Measurements from ENCODE around the gene ELF3. TPM values are rescaled to one million over a fixed set of nuclear protein-coding genes. Genes with fewer than 3 reads are reported as not detected.
A peak's percentile ranks its signal among the peaks of the same experiment; 100 is the strongest.

Gene ELF3
- total and polyA plus RNA-seq, 2 of the 8 experiments (the other 6 are each of a cell fraction or from before 2014, with no cell fraction given), result 17.3 to 25.0 TPM

DNA sequence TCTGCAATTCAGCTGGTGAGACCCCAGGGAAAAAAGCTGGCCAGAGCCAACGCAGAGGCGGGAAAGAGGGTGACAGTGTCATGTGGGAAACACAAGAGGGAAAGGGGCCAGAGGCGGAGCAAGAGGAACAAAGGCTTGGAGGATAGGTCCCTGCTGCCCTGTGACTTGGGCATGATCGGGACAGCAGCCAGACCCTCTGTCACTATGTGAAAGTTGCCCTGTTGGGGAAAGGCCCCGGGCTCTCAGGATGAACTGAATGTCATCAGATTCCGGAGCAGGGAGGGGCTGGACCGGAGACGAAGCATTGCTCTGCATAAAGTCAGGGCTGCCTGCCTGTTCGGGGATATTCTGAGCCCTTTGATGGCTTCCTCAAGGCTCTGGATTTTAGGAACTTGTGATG, 5.7 kb upstream of the ELF3 start:
- no peak overlapping the region for H3K56ac ChIP-seq (replicated peaks; ENCODE audit: insufficient read length, low read depth, low read length)
- TF ChIP-seq SAP30 (IDR thresholded peaks at IDR 0.05; ENCODE audit: insufficient read depth, insufficient replicate concordance, low read length), result no peak
- TF ChIP-seq, protein P1, sequence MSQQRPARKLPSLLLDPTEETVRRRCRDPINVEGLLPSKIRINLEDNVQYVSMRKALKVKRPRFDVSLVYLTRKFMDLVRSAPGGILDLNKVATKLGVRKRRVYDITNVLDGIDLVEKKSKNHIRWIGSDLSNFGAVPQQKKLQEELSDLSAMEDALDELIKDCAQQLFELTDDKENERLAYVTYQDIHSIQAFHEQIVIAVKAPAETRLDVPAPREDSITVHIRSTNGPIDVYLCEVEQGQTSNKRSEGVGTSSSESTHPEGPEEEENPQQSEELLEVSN (IDR thresholded peaks at IDR 0.05), result peak; percentile 34; the same call in 1 of the 2 replicates
- no peak overlapping the region for H3K4me2 ChIP-seq (ENCODE audit: insufficient read depth in 1 of 2, low read depth in 2 of 2, low read length in 2 of 2)
- H3K14ac ChIP-seq (ENCODE audit: insufficient read length), result no peak overlapping the region
- H3K36me3 ChIP-seq (ENCODE audit: control insufficient read depth in 2 of 4, insufficient read depth in 4 of 4, low read length in 3 of 4), result peaks cover 14 to 55% (median 37%) of the 10 kb centered on the region in 4 experiments
- H3K4me3 ChIP-seq (ENCODE audit: extremely low read depth in 1 of 4, insufficient read depth in 2 of 4, low read depth in 3 of 4, low read length in 4 of 4), result no peak overlapping the region
- no peak overlapping the region for H2BK120ac ChIP-seq (replicated peaks; ENCODE audit: low read depth, low read length)
- ChIA-PET POLR2A (ENCODE audit: partially characterized antibody) (interaction anchor here (0.9 to 6.4 kb wide), 4 partner anchors 11 to 116 kb away, joined by 3 to 98 read pairs (median 5); partner anchors contain the start of gene GPR37L1), CTCF (ENCODE audit: partially characterized antibody) (interaction anchor here (0.6 to 27.9 kb wide), 10 partner anchors 15 to 156 kb away, joined by 4 to 1014 read pairs (median 6); partner anchors contain the start of genes GPR37L1, PTPN7 and RNPEP)
- no peak overlapping the region for H2BK5ac ChIP-seq (ENCODE audit: low read depth, low read length)
- H3K79me1 ChIP-seq (ENCODE audit: low read depth, low read length), result 0 out of 2 replicates have a peak, but pooled peaks cover 2% of the 10 kb centered on the region
- no peak overlapping the region for H3K18ac ChIP-seq (ENCODE audit: extremely low read depth, low read length)
- H2BK20ac ChIP-seq (ENCODE audit: low read length), result no peak overlapping the region
- H4K5ac ChIP-seq (ENCODE audit: insufficient read length, low read depth, low read length), result no peak overlapping the region
- peaks cover 10 to 26% (median 19%) of the 10 kb centered on the region in 4 experiments for H3K4me1 ChIP-seq (replicated peaks in 1 of 4; ENCODE audit: control insufficient read depth in 3 of 4, insufficient read depth in 4 of 4, low read length in 3 of 4)
- no peak overlapping the region for H3K23ac ChIP-seq (ENCODE audit: insufficient read length)
- H3K9me3 ChIP-seq (ENCODE audit: insufficient read depth in 2 of 2, low read depth in 1 of 2, low read length in 1 of 2), result no peaks in the 10 kb centered on the region
- peaks cover 4% of the 10 kb centered on the region for H3K23me2 ChIP-seq (ENCODE audit: low read depth, low read length)
- H2AFZ ChIP-seq (ENCODE audit: low read length), result no peak overlapping the region
- no peak overlapping the region for H3K27ac ChIP-seq (ENCODE audit: low read depth, low read length)
- no peak for FAIRE-seq
- no peak for DNase-seq (ENCODE audit: low read depth in 1 of 2, low spot score in 2 of 2)
- 88% methylated on average over 9 of the region's 9 CpGs; no CpG with 5 or more reads in 1 of the 2 experiments for WGBS, 2 experiments (ENCODE audit: extremely low coverage in 1 of 2, insufficient coverage in 1 of 2, insufficient read length in 1 of 2, insufficient replicate concordance in 2 of 2, low coverage in 1 of 2, low lambda C conversion rate in 2 of 2, missing lambda C conversion rate in 1 of 2)
- H4K91ac ChIP-seq (replicated peaks; ENCODE audit: insufficient read length, low read length), result no peak overlapping the region
- no peak overlapping the region for H2AK5ac ChIP-seq (ENCODE audit: low read depth, low read length)
- H3K9ac ChIP-seq (replicated peaks in 1 of 4; ENCODE audit: extremely low read depth in 1 of 4, low read depth in 3 of 4, low read length in 3 of 4), result no peak overlapping the region
- no peak overlapping the region for H4K8ac ChIP-seq (ENCODE audit: extremely low read depth, insufficient read depth, low read length)
- H3K79me2 ChIP-seq (ENCODE audit: control insufficient read depth in 1 of 2, insufficient read depth in 2 of 2, low read length in 2 of 2), result no peaks in the 10 kb centered on the region
- H4K20me1 ChIP-seq (replicated peaks in 1 of 2; ENCODE audit: control insufficient read depth in 1 of 2, insufficient read depth in 2 of 2, low read length in 2 of 2), result peaks cover 0 to 3% of the 10 kb centered on the region in 2 experiments
- no peak overlapping the region for H2BK15ac ChIP-seq (ENCODE audit: low read length)
- H2BK12ac ChIP-seq (ENCODE audit: low read depth, low read length), result no peak overlapping the region
- H3K4ac ChIP-seq (replicated peaks; ENCODE audit: insufficient read length, low read depth, low read length), result no peak overlapping the region
- H3K27me3 ChIP-seq (replicated peaks in 1 of 4; ENCODE audit: control insufficient read depth in 3 of 4, extremely low read depth in 1 of 4, insufficient read depth in 3 of 4, low read length in 3 of 4), result no peaks in the 10 kb centered on the region
